Tibial nerve (tissue), 3 donors: ENCODE data around the gene SUMO3.

Source experiments
- CTCF ChIP-seq, 5 experiments: fragments of 200-600 bp in 3 of 5; fragments of 450-650 bp in 2 of 5; sonication (generic) in 3 of 5; IDR thresholded peaks; one replicate each; pipeline ENCODE4 v1.5.1; 2016 to 2019; ENCODE audit warnings: antibody characterized with exemption in 5 of 5, mild to moderate bottlenecking in 3 of 5, moderate library complexity in 2 of 5
- POLR2A ChIP-seq, 2 donors: fragments of 450-650 bp; IDR thresholded peaks; one replicate each; pipeline ENCODE4 v1.6.1; 2017; ENCODE audit warnings: antibody characterized with exemption in 2 of 2, mild to moderate bottlenecking in 2 of 2, moderate library complexity in 2 of 2

- TF ChIP-seq CTCF (IDR thresholded peaks at IDR 0.05) (no peak), POLR2A (IDR thresholded peaks at IDR 0.05) (no peak)
Observed at GRCh38 chr21:44805226-44805625, 12.6 kb downstream of the SUMO3 start.
